Inflammatory macrophage treated with lipopolysaccharide for 1 hour (primary cell): Measurements from ENCODE around the gene NAPB.
A peak's percentile ranks its signal among the peaks of the same experiment; 100 is the strongest.
"Not testable (repeated sequence)": the region's sequence is repeated elsewhere in the genome, so short reads cannot be mapped to it uniquely, and the experiment has no call there.

ENCODE experiments used
- DNase-seq, 2 donors: peaks; one replicate each; pipeline ENCODE4 v3.0.0-alpha.2; 2020 to 2022

The NAPB gene

DNA sequence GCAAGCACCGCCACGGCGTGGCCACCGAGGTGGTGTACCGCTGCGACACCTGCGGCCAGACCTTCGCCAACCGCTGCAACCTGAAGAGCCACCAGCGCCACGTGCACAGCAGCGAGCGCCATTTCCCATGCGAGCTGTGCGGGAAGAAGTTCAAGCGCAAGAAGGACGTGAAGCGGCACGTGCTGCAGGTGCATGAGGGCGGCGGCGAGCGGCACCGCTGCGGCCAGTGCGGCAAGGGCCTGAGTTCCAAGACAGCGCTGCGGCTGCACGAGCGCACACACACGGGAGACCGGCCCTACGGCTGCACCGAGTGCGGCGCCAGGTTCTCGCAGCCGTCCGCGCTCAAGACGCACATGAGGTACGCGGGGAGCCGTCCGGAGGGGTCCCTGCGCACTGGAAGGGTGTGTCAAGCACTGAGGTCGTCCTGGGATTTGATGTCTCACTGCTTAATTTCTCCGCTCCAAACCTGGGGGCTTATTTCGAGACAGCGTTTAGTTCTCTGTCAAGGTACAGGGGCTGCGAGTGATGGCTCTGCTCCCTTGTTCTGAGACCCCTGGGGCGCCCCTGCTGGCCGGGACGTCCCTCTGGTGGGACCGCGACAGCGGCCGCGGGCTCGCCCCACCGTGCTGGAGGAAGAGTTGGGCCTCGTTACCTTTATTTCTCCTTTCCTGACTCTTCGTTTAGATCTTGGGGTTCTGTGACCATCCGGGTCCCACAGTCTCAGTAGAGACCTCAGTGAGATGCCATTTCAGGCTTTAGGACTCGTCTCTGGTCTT is 55.7 kb downstream of the NAPB start:
- DNase-seq, result no peak

DNA sequence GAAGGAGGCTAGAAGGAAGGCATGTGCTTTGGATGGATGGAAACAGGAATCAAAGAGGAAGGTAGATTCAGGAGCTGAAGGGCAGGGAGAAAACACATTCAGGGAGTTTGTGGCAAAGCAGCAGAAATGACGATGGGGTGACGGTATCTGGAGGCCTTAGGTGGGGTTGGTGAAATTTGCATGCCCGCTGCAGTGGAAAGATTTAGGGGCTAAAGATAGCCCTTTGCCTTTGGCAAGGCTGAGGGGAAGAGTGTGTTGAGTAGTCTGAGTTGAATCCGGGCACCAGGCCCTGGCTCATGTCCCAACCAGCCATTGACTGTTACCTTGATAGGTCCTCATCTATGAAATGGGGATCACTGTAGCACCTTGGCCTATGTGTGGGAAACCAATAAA is 58.0 kb downstream of the NAPB start:
- DNase-seq, result no peak

DNA sequence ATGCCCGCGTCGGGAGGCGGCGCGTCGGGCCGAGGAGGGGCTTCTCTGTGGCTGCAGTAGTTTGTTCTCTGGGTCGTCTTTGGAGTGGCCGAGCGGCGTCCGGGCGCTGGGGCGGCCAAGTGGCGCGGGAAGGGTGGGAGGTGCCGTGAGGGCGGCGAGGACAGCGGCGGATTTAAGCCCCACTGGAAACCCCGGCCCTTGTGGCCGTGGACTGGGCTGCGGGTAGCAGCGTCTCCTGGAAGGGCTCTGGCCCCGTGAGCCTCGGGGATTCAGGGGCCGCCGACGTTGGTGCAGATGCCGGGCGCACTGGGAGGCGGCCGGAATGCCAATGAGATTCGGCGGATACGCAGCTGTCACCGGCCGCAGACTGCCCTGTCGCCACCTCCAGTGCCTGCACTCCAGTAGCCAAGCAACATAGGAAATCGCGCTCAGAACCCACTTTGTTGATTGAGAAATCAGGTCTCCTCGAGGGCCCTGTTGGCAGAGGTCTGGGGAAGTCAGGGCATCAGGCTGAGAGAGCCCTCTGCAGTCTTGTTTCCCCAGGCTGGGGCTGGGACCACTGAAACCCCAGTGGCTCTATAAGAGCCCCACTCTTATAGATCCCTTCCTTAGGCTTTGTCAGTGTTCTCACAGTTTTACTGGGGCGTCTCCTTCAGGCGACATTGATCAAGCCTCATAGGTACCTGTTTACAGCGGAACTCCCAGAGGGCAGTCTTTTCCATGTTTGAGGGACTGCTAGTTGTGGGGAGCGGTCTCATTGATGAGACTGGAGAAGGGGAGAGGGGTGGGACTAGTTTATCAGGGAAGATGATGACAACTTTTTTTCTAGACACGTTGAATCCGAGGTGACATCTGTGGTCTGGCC is 58.7 kb downstream of the NAPB start:
- DNase-seq, result peak; percentile 37 to 41

DNA sequence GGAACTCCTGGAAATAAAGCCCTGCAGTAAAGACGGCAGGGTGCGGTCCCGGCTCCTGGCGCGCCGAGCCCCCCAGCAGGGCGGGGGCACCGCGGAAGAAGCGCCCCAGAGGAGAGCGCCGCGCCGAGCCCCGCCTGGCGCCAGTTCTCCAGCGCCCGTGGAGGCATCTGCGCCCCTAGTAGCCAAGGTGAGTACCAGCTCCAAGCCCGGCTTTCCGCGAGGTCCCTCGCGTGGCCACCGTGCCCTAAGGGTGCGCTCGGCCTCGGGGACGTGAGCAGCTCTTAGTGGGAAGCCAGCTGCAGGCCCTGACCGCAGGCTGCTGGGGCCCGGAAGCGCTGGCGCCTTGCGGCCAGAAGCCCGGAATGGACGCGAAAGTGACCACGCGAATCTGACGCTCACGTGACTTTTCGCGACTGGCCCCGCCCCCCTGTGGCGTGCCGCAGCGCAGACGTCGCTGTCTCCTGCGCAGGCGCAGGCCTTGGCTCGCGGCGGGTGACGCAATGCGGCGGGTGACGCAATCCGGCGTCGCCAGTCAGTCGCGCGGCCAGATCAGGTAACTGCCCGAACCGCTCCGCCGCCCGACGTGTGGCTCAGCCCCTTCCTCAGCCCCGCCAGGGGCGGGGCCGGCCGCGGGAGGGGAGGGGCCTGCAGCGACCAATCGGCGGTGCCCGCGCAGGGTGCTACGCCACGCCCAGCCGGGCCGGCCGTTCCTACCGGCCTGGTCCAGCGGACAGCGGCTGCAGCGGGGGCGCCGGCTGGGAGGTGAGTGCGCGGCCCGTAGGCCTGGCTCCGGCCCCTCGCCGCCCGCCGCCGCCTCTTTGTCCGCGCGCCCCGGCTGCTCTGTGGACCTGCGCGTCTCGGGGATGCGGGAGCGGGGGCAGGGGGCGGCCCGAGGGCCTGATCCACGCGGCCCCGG is 59.6 kb downstream of the NAPB start, which contains the start of gene GZF1:
GZF1 (plus strand) TSS at position 707 of the 916 bp plus-strand sequence. CDS start 2,202 bp downstream, outside the sequence.
- DNase-seq, result peak; percentile 96 to 99

DNA sequence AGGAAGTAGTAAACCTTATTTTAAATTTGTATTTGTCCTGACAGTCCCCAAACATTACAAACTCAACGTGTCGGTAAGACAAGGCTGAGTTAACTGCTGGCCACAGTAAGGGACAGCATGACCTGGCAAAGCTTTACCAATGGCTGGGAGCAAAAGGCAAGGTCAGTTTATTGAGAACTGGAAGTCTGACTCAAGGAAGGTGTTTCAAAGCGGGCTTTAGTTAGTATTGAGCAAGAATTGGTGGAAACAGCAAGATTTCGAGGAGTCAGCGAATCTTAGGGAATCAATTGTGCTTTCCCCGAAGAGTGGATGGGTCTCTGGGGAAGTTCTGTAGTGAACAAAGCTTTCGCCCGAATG is 60.2 kb downstream of the NAPB start:
- DNase-seq, result peak; percentile 53 to 60

DNA sequence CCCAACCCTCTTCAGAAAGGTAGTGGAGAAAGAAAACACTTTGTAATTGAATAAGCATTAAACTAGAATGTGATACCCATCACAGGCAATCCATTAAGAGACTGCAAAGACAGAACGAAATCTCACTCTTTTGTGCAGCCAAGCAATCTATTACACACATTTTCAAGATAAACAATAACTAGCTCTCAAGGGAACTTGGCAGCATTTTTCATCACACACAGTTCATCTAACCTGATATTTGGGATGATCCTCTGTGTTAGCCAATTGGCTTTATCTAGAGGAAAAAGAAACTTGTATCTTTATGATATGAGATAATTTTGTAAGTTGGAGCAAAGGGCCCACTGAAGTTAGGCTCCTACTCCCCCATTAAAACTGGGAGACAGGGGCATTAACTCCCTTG is 60.8 kb downstream of the NAPB start:
- DNase-seq, result no peak

DNA sequence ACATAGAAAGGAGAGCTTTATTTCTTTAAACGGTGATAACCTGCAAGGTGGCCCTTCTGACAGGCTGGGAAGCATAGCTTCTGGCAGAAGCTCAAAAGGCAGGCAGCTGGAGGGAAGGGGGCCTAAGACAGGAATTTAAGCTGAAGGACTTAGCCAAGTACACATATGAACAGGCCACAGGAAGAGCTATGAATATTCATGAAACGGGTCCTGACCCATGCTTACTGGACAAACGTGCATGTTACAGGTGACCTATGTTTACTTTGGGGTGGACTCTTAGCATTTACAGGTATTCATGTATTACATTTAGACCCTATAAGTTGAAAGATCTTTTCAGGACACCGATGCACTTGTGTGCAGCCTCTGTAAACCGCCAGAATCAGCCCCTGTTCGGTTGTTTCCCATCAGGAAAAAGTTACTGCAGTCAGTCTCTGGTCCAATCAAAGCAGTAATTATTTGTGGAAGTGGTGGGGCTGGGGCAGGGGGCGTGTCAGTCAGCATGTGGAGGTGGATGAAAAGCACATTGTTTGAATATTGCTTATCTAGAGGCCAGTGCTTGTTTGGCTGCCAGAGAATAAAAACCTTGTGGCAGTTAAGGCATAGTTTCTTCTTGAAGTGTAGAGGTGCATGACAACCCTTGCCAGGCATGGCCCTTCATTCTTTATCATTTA is 62.2 kb downstream of the NAPB start:
- DNase-seq, result no peak

DNA sequence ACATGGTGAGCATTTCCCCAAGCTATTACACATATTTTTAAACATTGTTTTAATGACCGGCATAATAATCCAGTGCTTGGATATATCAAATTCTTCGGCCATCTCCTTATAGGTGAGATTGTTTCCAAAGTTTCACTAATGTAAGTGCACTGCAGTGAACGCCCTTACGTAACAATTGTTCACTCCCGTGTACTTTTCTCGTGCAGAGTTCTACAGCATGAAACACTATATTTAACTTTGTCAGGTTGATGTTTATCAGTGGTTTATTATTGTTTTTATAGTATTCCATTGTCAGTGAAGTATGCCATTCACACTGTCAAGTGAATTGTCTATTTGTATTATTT is 62.8 kb downstream of the NAPB start:
- no peak for DNase-seq

DNA sequence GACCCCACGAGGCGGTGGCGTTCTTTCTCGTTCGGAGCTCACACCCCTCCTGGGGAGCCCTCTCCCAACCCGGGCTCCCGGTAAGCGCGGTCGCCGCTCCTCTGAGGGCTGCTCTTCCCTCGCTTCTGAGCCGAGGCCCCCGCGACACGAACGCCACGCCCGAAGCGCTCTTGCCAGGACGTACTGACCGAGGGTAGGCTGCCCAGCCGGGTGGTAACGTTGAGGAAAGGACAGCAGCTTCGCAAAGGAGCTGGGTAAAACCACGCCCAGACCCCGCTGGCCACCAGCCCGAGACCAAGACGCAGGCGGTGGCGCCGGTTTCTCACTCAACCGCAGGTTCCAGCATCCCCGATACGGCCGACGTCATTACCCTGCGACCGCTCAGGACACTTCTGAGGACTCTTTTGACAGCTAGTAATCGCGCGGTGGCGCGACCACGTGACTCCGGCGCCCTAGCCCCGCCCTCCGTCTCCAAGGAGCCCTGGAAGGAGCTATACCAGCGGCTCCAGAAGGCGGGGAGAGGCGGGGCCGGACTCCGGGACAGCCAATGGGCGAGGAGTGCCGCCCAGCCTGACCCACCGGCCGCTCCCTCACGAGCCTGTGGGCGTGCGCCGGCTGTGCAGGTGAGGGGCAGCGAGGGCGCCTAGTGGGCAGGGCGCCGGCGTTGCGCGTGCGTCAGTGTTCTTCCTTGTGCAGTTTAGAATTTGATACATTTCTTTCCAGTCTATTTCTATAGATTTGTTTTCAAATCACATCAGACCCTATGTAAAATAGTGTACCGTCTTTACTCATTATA is 63.3 kb downstream of the NAPB start:
- DNase-seq, result peak; percentile 99

DNA sequence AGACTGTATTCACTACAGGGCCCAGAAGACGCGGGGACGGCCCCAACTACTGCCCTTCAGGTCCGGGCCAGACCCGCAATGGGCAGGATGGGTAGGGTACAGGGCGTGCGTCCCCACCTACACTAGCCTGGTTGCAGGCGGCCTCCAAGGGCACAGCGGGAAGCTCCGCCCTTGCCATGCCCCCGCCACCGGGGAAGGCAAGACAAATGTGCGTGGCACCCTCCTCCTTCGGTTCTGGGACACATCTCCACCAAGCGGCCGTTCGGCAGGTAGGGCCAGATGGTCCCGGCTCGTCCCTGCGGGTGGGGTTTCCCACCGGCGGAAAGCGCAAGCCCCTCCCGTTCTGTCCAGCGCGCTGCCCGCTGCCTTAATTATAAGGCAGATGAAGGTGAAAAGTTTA is 65.1 kb downstream of the NAPB start:
- DNase-seq, result no peak

DNA sequence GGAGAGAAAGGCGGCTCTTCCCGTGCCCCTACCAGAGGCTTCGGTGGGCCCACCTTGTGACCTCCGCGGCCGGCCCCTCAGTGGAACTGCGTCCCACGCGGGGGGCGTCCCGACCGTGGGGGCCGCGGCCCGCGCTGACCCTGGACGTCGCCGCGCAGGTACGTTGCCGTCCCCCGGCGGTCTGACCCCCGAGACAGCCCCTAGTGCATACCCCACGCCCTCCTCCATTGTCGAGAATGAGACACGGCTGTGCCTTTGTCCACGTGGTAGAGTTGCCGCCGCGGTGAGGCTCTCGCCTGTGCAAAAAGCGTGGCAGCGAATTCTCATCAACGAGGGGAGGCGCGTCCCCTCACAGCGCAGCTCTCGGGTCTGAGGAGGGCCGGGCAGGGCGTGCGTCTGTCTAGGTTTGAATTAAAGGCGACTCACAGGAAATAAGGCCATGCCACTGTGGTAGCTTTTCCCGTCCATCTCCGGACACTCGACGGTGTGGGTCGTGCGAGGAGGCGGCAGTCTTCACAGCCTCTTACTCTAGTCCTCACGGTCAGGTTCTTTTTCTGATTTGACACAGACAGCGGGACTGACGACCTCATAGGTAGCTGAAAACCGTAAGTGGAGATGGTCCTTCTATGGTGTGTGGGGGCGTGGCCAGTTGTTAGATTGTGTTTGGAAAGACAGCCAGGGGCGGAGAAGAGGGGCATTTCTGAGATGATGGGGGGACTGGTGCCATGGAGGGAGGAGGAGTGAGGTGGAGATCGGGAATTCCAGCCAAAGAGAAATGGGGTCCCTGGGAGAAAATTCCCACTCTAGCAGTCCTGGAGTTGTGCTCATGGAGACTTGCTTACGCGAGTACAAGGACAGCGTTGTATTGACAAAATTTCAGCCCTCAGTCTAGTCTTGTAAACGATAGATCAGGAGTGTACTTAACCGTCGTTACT is 70.1 kb downstream of the NAPB start:
- peak; percentile 19 to 25 for DNase-seq

DNA sequence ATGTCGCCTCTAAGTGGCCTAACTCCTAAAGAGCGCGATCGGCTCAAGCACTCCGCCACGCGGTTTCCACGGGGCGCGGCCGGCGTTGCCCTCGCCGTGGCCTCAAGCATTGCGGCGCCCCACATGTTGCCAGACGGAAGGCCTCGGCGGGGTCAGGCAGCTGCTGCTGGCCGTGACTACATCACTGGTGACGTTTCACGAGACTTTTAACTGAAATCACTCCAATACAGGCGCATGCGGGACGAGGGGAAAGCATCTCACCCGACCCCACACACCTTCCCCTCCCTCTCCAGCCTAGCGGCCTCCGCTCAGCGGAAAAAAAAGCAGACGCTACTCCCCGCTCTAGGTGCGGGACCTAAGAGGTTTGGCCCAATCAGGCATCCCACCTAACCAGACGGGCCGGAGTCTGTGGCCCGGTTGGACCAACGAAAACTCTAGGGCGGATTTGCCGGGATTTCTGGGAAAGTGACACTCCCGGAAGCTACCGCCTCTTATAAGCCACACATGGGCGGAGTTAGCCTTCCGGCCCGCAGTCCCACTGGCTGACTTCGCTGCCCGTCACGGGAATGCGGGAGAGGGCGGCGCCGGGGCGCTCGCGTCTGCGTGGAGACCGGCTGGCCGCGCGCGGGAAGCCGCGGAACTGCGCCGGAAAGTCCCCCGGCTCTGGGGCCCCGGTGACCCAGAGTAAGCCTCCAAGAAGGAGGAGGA is 70.9 kb downstream of the NAPB start, which contains the start of gene NXT1:
NXT1 (plus strand) TSS at position 596 of the 708 bp plus-strand sequence. CDS start 3,251 bp downstream, outside the sequence.
- peak; percentile 98 to 100 for DNase-seq

DNA sequence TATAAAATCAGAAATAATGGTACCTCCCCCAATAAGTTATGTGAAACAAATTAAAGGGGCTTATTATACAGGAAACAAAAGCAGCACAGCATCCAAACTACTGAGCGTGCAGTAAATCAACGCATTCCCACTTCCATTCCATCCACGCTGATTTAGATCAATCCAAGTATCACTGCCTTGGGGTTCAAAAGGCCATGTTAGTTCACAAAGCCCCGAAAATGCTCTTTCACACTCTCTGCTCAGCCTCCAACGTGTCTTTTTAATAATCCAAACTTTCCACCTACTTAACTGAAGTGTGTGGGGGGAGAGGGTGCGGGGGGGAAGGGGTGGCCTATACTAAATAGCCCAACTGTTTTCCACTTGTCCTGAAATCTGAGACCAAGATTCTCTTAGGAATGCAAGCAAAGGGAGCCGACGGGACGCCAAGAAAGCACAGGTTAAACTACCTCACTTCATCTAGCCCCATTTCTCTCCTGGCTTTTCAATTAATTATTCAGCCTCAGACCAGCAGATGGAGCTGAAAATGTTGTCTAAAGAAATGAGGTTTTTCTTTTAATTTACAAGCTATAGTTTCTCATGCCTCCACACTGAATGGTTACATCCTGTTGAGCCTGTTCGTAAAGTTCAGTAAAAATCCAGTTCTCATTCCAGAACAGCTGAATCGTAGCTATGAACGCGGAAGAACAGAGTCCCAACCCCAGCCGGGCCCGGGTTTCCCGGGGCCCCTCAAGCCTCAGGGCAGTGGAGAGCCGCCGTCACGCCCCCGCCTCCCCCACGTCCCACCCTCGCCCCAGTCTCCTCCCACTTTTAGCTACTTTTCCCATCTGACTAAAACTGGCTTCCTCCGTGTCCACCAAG is 71.7 kb downstream of the NAPB start:
- no peak for DNase-seq

DNA sequence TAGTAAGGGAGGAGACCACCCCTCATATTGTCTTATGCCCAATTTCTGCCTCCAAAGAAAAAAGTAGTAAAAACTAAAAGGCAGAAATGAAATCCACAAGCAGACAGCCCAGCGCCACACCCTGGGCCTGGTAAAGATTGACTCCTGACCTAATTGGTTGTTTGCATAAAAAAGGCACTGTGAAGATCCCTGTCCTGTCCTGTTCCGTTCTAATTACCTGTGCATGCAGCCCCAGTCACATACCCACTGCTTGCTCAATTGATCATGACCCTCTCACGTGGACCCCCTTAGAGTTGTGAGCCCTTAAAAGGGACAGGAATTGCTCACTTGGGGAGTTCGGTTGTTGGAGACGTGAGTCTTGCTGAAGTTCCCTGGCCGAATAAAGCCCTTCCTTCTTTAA is 72.8 kb downstream of the NAPB start:
- not testable (repeated sequence) for DNase-seq

DNA sequence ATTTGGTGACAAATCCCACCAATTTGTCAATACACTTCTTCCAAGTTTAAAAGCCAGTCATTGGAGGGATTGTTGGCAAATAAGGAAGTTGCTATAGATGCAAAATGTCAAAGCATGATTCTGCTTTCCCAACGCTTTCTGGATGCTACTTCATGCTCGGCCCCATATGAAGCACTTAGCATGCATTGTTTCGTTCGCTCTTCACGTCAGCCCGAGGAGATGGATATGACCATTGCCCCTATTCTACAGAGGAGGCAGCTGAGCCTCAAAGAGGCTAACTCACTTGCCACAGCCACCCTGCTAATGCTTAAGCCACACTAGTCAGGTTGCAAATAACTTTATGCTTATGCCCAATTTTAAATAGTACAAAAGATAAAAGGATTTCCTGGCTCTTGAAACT is 73.5 kb downstream of the NAPB start:
- DNase-seq, result peak; percentile 18 to 24

DNA sequence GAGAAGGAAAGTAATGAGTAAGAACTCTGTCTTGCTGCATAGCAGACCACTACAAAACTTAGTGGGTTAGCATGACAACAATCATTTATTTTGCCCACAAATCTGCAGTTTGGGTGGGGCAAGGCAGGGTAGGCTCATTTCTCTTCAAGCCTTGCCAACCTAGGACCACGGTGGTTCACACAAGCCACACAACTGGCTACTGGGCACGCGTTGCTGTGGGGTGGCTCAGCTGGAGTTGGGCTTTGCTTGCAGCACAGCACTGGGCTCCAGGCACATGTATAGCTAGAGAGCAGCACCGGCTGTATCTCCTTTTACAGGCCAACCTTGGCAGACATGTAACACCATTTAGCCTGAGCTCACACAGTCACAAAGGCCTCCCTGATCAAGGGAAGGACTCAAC is 75.3 kb downstream of the NAPB start:
- DNase-seq, result no peak

DNA sequence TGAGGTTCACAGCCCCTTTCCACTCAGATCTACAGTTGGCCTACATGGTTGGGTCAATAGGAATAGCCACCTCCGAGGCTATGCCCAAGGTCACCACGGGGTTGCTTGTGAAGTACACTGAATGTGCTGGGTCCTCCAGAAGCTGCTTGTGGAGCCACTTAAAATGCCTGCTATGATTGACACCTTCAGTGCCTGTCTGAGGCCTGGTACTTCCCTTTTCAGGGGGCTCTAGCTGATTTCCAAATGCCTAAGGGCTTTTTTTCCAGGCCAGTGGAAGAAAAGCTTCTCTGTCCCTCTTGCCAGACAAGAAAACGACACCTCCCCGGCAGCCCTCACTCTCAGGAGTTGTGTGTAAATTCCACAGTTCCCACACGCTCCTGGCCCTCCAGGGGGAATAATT is 77.0 kb downstream of the NAPB start:
- no peak for DNase-seq

DNA sequence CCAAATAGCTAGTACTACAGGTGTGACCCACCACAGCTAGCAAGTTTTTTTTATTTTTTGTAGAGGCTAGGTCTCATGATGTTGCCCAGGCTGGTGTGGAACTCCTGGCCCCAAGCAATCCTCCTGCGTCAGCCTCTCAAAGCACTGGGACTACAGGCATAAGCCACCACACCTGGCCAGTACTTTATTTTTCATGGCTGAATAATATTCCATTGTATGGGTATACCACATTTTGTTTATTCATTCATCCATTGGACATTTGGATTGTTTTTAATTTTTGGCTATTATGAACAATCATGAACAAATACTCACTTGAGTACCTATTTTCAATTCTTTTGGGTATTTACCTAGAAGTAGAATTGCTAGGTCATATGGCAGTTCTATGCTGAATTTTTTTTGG is 77.7 kb downstream of the NAPB start:
- DNase-seq, result no peak

DNA sequence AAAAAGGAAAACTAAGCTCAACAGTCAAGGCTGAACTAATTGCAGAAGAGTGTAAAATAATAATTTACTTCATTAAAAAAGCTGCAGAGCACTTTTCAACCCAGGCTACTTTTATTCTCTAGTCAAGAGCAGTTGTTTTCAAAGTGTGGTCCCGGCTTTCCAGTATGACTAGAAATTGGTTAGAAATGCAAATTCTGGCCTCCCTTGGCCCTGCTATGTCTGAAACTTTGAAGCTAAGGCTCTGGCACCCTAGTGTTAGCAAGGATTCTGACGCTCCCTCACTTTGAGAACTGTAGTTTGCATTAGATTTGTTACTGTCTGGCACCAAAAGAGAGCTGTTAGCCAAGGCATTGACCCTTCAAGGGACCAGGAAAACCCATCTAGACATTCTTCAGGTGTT is 80.2 kb downstream of the NAPB start:
- DNase-seq, result no peak
